NCI-H446 treated with DMSO at 0.1 percent for 48 hours (cell line): ENCODE data around the gene WDR64.

ENCODE experiments used
- DNase-seq: peaks from one replicate; lab custom pipeline; 2025; lab: John Stamatoyannopoulos, UW

WDR64 gene

DNA sequence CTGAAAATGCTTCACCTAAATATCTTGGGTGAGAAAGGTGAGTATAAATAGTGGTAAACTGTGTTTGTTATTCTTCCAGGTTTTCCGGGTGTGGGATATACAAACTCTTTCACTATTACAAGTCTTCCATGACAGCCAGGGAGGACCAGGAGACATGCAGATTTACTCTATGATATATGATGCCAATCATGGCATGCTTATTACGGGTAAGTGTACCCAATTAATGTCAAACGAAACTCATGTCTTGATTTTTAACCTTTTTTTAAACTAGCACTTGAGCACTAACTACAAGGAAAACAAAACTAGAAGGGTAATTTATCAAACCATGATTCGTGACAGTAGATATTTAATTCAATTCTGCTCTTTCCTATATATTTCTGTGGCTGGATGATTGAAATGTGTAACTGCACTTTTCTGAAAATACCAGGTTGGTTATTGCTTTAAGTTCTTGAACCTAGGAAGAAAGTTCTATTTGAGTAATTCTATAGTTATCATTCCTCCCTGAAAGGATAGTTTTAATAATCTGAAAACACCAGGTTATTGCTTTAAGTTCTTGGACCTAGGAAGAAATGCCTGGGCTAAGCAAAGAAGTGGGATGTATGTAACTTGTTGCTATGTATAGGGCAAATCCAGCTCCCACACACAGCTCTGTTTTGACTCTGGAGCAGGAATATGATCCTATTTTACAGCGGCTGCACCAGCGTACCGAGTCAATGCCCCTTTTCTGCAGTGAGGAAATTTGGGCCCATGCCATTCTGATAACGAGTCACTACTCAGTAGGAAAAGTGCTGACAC lies 86.4 kb downstream of the WDR64 start:
- DNase-seq = no peak

DNA sequence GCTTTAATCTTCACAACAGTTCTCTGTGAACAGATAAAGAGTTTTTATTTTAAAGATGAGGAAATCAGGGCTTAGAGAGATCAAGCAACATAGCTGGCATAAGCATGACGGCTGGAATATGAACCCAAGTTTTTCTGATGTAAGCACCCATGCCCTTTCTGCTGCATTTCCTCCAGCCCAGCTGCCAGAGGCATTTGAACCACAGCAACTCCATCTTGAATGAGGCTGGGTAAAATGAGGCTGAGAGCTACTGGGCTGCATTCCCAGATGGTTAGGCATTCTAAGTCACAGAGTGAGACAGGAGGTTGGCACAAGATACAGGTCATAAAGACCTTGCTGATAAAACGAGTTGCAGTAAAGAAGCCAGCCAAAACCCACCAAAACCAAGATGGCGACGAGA lies 90.0 kb downstream of the WDR64 start:
- DNase-seq = no peak

DNA sequence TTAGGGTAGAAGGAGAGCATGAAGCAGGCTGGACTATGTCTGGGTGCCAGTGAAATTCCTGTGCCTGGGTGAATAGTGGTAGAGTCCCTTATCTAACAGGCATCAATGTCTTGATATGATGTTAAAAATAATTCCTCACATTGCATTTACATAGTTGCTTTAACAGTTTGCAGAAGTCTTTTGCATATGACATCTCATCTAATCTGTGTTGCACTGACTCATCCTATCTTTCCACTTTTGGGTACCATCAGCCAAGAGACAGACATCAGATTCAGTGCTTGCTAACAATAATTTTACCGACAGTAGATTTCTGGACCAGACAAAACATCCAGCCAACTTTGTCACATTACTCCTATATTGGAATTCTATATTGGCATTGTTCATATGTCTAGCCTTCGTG lies 92.5 kb downstream of the WDR64 start:
- DNase-seq = no peak

DNA sequence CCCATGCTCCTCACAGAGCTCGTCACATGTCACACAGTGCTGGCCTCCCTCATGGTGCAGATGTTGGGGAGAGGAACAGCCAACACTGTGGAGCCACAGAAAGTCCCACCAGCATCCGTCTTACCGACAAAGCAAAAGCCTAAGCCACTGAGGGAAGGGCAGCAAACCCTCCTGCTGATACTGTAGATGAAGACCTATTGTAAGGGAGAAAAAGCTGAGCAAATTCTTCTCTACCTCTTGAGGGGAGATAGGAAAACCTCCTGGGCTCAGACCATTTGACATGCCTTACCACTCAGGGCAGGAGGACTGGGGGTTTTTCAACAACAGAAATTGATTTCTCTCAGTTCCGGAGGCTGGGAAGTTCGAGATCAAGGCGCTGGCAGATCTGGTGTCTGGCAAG lies 95.9 kb downstream of the WDR64 start:
- no peak for DNase-seq

DNA sequence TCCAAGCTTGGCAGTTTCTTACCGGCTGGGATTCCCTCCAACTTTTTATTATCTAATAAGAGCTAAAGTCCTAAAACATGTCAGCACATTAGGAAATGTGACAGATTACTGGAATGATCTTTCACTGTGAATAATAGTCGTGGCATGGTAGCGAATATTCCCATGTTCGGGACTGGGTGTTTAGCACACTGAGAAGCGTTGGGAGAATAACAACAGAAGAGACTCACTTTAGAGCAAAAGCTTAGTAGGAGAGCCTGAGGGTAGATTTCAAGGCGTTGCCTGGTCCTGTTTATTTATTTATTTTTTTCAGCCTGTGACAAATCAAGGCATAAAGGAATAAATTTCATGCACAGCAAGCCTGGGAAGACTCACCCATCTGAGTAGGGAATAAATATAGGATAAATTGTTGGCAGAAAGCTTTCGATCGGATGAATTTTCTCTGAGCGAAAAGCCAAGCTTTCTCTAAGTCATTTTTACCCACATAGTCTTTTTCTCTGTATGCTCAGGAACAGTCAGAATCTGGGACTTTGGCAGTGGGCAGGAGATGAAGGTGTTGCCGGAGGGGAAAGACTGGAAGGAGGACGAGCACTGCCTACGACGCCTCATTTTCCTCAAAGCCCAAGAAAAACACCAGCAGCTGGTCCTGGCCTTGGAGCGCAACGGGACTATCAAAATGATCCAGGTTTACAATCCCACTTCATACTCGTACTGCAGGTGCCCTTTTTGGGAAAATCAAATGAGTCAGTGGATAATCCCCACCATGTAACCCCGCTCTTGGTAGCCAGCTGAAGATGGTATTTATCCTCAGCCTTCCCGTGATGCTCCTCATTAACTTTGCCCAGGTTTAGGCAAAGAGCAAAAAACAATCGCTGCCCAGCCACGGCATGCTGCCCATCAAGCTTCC lies 97.2 kb downstream of the WDR64 start:
- no peak for DNase-seq

DNA sequence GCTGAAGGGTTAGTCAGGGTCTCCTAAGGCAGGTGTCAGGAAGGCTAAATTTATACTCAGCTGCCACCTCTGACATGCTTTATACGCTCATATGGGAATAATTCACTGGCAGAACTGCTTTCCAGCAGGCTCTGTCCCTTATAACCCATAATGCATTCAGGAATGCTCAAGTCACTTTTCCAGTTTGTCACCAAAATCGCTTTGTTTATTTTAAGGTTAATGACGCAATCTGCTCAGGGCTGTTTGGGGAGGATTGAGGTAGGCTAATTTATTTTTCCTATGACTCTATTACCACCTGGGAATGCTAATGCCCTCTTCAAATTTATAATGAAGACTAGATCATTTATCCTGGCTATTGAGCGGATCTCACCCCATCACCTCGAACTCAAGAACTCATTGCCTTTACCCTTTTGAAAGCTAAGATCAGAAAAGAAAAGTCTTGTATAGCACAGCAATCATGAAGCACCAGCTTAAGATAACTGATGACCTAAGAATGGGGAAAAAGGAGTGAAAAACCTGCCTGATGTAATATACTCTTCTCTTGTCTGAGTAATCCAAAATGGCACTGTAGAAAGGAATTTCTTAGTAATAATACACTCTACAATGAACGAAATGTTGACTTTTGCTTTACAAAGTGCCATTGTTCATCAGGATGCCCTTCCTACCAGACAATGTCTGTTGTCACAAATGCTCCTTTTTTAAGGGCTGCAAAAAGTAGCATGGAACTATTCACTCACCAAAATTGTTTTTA lies 98.0 kb downstream of the WDR64 start:
- no peak for DNase-seq

DNA sequence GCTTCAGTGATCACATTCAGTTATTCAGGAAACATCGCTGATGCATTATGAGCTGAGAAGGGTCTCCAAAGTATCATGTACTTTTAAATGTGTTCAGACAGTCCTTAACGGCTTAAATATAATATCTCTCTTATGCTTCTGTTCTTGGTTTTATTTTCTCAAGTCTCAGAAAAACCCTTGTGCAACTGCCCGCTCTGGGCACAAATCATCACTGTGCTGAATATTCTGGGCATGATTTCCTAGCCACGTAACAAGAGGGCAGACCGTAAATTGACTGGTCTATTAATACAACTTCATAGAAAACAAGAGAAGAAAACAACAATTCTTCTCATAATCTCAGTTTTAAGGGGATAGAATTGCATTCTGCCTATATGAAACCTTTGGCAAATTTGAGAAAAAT lies 99.4 kb downstream of the WDR64 start:
- DNase-seq = no peak

DNA sequence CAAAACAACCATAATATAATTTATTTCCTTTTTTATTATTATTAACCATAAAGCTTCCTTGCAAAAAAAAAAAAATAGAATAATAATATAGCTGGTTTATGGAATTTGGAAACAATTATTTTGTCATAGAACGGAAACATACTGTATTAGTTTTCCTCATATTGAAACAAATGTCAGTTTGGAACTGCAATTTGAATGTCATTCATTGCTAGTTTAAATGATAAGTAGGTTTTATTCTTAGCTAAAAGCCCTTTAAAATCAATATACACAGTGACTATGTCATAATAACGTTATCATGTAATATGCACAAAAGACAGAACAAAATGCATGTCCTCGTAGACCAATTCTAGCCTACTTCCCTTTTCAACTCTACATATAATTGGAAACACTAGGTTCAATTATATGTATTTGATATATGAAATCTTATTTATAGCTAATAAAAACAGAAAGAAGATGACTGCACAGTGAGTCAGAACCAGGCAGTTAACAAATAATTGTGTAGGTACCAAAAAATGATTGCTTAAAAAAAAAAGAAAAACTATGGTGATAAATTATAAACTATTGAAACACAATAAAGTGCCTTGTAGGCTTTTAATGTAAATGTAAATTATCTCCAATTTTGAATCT lies 110.7 kb downstream of the WDR64 start:
- DNase-seq = no peak

DNA sequence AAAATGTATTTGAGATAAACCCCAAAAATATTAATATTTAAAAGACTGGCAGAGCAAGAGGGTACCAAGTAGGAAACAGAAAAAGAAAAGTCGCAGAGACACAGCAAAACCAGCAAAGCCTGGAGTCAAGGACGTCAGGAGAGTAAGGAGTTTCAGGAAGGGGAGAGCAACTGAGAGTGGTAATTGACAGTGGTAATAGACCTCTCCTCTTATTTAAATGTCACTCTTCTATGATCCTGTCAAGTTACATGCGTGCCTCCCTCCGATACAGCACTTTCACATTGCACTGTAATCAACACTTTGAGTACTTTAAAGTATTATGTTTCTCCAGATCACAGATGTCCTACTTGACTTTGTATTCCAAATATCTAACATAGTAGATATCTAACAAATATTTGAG lies 113.3 kb downstream of the WDR64 start:
- no peak for DNase-seq

DNA sequence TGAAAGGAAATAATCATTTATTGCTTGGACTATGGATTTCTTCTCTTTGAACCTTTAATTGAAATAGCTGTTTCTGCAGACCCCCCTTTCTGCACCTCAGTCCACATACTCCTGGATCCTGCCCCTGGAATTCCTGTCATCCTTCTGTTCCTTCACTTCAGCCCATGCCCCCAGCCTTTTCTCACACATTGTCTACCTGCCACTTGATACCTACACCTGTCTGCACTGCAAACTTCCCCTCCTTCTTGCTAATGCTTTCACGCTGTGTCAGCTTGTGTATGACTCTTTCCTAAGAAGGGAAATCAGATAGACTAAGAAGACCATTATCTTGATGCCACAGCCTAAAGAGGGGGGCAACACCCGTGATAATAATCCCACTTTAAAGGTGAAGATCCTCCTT lies 115.7 kb downstream of the WDR64 start:
- DNase-seq = no peak

DNA sequence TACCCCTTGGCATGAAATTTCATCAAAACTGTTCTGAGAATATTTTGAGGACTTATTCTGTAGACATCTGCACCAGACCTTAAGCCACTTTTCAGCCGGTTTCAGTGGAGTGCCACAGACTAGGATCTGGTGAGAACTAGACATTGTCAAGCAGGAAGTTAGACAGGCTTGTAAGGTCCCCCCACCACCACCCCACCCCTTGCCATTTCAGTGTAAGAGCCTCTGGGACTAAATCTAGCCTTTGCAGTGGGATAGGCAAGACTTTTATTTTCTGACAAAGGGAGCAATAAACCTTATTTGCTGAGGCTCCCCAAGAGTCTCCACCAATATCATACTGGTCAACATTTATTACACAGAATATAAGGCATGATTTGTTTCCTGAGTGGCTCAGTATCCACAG lies 118.0 kb downstream of the WDR64 start:
- no peak for DNase-seq

DNA sequence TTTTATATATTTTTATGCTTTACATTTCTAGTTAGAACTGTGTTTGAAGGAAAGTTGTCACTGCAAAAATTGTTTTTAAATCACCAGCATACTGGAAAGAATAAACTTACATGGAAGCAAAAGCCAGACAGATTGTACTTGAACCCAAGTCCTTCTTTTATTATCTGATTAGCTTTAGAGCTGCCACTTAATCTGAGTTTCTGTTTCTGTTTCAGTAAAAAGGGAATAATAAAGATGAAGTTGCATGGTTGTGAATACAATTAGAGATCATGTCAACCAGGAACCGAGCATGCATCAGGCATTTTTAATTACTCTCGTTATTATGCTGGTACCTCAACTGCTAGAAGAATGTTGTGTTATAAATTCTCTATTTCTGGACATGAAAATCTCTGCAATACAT lies 119.0 kb downstream of the WDR64 start:
- DNase-seq = no peak

DNA sequence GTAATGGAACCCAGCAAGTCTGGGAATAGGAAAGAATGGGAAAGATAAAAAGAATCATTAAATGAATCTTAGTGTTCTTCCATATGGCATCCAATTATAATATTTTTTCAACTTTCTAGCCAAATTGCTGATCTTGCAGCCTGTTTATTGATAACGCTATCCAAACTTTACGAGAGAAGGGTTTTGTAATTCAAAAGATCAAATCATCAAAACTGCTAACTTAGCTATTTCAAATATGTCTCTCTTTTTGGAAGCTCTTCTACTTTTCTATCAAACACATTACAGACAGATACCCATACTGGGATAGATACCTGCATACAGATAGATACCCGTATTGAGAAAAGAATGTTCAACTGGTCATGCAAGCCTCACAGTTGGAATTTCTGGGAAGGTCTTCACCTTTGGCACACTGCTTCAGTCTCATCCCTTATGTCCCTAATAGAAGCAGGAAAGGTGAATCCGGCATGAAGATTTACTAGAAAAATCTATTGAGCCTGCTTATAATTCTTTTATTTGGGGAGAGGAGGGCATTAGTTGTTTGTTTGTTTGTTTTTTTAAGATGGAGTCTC lies 120.9 kb downstream of the WDR64 start:
- no peak for DNase-seq

DNA sequence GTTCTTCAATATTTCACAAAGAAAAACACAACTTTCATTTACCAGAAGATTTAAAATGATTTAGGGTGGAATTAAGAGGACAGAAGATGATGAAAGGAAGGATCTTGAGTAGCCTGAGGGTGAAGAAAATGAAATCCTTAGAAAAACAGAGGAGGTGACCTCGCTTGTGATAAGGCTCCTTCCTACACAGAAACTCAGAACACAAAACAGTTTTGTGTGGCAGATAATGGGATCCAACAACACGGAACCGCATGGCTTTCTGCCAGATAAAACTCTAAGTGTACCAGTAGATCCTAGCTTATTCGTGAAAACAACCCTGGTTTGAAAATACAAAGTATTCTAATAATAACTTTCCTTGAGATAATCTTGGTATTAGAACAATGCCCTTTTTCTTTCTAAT lies 121.9 kb downstream of the WDR64 start:
- no peak for DNase-seq

DNA sequence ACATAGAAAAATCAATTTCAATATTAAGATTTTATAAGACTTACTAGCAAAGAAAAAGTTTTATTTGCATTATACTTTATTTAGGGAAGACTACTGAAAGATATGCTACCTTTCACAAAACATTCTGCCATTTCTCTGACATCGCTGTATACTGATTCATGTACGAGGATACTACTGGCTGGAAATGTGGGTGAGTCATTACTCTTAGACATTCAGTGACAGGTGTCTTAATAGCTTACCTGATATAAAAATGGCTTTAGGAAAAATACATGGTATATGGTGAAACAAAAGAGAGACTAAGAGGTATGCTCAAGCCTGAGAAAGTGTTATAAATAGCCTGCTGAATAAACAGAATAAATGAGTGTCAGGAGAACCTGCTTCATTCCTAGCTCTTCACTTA lies 122.9 kb downstream of the WDR64 start:
- DNase-seq = no peak

DNA sequence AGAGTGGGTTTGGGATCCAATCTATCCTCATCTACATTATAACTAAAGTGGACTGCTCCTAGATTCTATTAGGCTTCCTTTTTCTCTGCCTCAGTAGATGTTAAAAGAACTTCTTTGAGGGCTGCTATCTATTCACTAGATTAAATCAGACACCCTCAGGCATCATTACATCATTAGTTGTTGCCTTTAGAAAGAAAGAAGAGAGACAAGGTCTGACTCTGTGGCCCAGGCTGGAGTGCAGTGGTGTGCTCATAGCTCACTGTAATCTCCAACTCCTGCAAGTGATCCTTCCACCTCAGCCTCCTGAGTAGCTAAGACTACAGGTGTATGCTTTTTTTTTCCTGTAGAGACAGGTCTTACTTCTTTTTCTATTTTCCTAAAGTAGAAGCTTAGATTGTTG lies 124.8 kb downstream of the WDR64 start:
- no peak for DNase-seq

DNA sequence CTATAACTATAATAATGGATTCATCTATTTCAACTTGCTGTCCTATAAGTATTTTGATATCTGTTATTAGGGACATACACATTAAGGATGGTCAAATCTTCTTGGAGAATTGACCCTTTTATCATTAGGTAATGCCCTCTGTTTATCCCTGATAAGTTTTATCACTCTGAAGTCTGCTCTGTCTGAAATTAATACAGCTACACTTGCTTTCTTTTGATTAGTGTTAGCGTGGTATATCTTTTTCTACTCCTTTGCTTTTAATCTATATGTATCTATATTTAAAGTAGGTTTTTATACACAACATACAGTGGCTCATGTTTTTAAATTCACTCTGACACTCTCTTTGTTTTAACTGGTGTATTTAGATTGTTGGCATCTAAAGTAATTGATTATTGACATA lies 126.0 kb downstream of the WDR64 start:
- DNase-seq = no peak

DNA sequence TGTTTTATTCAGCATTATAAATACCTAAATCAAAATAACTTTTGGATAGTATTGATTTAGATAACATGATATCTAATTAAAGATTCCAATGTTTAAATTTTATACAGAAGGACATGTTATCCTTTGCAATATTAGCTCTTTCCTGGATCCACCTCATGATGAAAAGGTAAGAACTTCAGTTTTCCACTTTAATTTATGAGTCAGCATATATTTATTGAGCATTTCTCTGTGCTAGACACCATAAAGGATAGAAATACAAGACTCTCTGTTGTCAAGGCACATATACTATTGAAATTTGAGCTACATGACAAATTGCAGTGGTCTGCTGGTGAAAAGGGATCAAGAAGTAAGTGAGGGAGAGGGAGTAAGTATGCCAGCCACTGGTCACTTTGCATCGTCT lies 127.8 kb downstream of the WDR64 start:
- DNase-seq = no peak

DNA sequence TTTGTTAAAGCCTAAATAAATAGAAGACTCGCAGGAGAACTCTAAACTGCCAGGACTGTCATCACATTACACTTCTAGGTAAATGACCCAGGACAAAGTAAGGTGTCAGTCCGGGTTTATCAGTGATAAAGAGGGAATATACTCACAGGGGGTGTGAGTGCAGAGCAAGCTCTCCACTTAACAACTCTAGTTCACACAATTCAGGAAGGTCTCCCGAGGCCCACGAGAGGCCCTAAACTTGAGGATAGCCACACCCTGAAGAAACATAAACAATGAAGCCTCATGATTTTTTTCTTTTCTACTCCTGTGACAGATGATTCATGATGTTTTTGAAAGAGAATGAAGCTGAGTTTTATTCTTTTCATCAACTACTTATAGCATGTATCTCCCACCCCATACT lies 130.3 kb downstream of the WDR64 start:
- no peak for DNase-seq

DNA sequence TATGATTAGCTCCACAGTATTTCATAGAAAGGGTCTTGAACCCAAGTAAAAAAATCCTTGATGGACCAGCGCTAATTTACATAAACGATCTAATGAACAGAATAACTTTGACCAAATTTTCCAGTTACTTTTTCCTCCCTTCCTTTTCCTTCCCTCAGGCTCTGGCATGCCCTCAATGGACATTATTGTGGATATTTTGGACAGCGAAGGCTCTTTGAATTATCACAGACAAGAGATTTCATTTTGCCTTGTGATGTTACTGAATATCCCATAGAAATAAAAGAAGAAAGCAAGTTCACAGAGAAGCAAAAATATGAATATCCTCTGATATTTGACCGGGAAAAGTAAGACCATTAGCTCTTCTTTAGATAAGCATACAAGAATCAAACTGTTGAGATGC lies 135.6 kb downstream of the WDR64 start:
- DNase-seq = no peak

DNA sequence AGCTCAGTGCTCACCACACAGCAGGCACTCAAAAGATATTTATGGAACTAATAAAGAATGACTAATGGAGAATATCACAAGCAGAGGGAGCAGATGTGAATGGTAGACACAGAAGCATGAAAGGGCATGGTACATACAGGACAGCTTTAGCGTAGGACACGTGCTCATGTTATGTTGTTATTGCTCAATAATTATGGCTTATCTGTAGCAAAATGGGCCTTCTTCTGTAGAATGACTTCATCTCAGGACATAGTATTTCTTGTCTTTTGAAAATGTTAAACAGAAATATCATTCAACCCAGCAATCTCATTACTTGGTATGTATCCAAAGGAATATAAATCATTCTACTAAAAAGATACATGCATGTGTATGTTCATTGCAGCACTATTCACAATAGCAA lies 137.0 kb downstream of the WDR64 start:
- no peak for DNase-seq

DNA sequence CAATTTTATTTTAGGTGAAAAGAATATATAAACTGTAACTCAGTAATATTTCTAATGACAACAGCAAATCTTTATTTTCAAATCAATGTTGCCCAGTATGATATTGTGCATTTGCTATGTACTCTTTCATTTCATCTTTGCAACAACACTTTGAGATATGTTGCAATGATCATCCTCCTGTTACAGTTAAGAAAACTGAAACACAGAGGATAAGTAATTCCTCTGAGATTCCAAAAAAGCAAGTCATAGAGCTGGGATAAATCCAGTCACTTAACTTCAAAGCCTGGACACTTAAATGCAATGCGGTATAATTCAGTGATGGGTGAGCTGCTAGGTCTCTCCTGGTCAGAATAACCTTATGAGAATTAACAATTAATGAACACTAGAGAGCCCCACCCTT lies 147.3 kb downstream of the WDR64 start:
- no peak for DNase-seq
